GM21786 (cell line): ENCODE results near the gene ZNF687.

Experiments
- ATAC-seq: cut with Tn5 transposase; IDR thresholded peaks from one replicate; pipeline ENCODE4 v1.9.1; 2021; ENCODE audit not compliant: unreplicated experiment

The ZNF687 gene, protein sequence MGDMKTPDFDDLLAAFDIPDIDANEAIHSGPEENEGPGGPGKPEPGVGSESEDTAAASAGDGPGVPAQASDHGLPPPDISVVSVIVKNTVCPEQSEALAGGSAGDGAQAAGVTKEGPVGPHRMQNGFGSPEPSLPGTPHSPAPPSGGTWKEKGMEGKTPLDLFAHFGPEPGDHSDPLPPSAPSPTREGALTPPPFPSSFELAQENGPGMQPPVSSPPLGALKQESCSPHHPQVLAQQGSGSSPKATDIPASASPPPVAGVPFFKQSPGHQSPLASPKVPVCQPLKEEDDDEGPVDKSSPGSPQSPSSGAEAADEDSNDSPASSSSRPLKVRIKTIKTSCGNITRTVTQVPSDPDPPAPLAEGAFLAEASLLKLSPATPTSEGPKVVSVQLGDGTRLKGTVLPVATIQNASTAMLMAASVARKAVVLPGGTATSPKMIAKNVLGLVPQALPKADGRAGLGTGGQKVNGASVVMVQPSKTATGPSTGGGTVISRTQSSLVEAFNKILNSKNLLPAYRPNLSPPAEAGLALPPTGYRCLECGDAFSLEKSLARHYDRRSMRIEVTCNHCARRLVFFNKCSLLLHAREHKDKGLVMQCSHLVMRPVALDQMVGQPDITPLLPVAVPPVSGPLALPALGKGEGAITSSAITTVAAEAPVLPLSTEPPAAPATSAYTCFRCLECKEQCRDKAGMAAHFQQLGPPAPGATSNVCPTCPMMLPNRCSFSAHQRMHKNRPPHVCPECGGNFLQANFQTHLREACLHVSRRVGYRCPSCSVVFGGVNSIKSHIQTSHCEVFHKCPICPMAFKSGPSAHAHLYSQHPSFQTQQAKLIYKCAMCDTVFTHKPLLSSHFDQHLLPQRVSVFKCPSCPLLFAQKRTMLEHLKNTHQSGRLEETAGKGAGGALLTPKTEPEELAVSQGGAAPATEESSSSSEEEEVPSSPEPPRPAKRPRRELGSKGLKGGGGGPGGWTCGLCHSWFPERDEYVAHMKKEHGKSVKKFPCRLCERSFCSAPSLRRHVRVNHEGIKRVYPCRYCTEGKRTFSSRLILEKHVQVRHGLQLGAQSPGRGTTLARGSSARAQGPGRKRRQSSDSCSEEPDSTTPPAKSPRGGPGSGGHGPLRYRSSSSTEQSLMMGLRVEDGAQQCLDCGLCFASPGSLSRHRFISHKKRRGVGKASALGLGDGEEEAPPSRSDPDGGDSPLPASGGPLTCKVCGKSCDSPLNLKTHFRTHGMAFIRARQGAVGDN

DNA sequence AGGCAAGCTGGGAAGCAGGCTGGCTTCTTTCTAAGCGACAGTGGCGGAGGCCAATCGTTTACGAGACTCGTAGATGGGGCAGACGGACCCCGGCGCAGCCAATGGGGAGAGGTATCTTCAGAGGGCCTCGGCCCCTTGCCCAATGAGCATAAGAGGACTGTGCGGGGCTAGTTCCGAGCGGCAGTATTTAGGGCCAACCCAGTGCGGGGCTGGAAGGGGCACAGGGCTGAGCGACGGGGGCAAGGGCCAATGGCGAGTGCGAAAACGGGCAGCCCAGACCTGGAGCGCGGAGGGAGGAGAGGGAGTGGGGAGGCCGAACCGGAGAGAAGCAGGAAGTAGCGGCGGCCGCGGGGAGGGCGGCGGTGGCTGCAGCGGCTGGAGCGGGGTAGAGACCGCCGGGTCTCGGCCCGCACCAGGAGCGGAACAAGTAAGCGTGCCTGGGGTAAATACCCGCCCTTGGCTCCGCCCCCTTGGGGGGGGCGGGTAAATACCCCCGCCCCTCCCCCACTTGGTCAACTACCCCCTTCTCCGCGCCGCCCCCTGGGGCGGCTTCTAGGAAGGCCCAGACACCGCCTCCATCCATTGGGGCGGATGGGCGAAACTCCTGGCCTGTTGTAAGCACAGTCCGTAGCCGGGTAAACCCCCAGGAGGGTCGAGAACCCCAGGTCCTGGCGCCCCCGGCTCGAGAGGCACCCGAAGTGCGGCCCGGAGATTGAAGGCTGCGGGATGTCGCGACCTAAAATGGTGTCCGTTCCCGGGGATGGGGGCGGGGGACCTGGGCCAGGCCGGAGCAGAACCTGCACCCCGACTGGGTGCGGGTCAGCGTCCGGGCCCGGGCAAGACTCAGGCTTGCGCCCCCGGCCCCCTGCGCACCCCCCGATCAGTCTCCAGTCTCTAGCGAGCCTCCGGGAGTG lies at the start of gene ZNF687:
Gene ZNF687, plus strand, starts transcription at position 331 of the 914 bp plus-strand sequence. CDS start 3,993 bp downstream, outside the sequence.
- peak; percentile 90 for ATAC-seq

DNA sequence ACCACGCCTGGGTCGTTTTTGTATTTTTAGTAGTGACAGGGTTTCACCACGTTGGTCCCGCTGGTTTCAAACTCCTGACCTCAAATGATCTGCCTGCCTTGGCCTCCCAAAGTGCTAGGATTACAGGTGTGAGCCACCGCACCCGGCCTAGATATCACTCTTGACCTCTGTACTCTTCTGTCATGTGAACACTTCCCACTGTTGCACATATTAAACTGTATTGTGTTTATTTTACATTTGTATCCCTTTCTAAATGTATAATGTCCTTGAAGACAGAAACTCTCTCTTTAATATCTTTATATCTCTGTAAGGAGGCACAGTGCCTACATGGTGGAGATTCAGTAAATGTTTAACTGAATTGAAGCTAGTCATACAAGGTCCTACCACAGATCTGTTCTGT lies 46.9 kb upstream of the ZNF687 start:
- ATAC-seq: no peak

DNA sequence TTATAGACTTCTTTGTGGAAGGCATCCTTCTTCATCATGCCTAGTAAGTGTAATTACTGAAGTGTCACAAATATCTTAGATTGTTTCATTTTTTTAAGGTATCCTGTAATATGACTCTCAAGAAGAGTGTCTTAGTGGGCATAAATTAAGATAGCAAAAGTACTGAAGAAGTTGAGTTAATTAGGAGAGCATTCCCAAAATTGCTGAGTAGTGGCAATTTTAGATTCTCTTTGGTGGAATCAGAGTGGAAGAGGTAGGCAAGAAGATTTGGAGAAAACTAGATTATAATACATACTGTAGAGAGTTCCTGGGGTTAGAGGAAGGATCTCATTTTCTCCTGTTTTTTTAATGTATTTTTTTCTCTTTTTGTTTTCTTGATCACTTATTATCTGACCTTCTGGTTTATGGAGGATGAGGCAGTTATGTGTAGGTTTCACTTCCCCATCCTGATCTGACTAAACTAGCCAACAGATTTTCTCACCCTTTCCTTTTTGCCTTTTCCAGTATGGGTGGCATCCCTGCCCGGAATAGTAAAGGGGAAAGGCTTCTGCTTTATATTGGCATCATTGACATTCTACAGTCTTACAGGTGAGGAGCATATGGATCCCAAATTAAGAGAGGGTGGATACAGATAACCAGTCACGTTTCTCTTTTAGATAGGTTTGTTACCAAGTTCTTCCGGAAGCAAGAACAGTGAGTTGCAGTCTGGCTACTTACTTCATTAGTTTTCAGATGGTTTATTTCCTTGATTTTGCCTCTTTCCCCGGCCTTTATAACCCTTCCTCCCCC lies 44.2 kb upstream of the ZNF687 start:
- no peak for ATAC-seq

DNA sequence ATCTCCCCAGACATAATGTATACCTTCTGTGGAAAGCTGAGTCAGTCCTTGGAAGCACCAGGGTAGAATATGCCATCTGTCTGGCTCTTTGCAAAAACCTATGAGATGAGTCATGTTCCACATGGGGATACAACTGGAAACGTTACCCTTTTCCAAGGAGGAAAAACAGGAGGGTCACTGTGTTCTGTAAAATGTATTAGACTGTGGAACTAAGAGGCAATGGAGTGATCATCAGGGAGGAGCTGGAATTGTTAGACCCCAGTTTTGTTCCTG lies 43.7 kb upstream of the ZNF687 start:
- ATAC-seq: no peak

DNA sequence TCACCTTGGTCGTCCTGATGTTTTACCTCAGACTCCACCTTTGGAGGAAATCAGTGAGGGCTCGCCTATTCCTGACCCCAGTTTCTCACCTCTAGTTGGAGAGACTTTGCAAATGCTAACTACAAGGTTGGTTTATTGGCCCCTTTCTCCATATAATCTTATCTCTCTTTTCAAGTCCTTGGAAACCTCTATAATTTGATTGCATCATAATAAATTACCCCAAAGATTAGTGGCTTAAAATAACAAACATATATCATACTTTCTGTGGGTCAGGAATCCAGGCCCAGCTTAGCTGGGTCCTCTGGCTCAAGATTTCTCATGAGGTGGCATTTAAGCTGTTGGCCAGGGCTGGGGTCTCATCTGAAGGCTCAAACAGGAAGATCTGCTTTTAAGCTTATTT lies 39.7 kb upstream of the ZNF687 start:
- no peak for ATAC-seq

DNA sequence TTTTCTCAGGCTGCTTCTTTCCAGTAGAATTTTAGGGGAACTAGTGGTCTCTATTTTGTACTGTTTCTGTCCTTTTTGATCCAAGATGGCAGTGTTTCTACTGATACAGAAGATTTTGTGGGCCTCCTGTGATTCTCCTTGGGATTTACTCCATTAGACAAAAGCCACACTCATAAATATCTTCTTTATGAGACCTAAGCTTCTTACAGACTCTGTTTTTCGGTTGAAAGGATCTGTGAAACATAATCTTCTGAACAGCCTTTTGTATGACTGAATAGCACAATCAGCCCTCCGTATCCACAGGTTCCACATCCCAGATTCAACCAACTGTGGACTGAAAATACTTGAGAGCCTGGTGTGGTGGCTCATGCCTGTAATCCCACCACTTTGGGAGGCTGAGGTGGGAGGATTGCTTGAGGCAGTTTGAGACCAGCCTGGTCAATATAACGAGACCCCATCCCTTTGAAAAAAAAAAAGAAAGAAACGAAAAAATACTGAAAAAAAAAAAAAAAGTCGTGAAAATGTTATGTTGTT lies 38.3 kb upstream of the ZNF687 start:
- ATAC-seq: no peak

DNA sequence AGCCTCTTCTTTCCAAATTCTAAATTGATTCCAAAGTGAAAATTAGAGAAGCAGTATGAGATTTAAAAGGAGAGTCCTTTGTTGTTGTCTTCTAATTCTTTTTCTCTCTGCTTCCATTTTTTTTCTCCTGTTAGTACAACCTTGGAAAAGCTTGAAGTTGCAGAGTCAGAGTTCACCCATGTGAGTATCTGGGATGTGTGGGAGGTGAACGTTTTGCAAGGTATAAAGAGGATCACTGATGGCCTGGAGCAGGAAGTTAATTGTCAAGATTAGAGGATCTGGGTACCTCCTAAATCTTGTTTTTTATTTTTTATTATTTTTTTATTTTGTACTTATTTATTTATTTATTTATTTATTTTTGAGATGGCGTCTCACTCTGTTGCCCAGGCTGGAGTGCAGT lies 35.3 kb upstream of the ZNF687 start:
- no peak for ATAC-seq

DNA sequence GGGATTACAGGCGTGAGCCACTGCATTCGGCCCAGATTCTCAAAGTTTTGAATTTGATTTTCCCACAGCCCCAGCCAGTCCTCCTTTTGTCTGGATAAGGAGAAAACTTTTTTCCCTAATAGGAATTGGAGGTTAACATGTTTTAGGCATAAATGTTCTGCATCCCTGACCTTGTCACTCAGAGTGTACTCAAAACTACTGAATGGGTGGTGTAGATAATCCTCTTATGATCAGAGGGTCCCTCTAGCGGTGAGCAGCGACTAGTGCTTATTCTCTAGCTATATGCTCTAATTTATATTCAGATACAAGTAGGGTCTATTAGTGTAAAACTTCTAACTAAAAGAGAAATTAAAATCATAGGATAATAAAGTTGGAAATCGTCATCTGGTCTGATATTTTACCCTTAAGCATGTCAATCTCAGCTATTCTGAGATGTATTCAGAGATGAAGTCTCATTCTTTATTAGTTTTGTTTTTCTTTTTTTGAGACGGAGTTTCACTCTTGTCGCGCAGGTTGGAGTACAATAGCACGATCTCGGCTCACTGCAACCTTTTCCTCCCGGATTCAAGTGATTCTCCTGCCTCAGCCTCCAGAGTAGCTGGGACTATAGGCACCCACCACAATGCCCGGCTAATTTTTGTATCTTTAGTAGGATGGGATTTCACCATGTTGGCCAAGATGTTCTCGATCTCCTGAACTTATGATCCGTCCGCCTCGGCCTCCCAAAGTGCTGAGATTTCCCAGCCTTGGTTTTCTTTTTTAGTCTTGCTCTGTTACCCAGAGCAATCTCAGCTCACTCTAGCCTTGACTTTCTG lies 30.2 kb upstream of the ZNF687 start:
- ATAC-seq: peak; percentile 40

DNA sequence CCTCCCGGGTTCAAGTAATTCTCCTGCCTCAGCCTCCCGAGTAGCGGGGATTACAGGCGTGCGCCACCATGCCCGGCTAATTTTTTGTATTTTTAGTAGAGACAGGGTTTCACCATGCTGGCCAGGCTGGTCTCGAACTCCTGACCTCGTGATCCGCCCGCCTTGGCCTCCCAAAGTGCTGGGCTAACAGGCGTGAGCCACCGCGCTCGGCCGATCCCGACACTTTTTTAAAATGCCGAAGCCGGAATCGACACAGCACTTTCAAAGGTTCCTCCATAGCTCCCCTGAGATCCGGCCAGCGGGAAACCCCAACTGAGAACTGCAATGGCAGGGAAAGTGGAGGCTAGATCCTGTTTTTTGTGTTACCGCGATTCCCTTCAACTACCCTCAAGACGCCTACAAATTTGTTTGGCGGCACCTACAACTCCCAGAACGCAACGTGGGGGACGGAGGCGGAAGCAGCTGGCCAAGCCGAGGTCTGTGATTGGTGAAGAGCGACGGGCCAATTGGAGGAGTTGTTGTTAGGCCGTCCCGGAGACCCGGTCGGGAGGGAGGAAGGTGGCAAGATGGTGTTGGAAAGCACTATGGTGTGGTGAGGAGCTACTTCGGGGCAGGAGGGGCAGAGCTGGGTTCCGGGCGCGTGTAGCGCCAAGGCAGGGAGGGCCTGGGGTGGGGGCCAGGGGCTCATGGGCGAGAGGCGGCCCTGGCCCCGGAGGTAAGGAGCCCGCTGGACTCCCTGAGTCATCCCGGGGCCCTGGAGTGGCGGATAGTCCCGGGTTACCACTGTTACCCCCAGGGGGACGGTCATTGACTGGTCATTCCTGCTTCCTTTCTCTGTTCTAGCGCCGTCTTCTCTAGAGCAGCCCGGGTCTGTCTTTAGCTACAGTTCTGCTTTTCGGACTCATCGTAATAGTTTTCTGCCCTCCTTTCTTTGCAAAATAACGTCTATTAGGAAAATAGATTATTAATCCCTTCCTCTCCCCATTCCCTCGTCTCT lies 27.6 kb upstream of the ZNF687 start, which contains the start of gene PSMD4:
Gene PSMD4, plus strand, starts transcription at position 518 of the 997 bp plus-strand sequence. Its CDS starts 49 bp downstream, at position 567.
- ATAC-seq: peak; percentile 94

DNA sequence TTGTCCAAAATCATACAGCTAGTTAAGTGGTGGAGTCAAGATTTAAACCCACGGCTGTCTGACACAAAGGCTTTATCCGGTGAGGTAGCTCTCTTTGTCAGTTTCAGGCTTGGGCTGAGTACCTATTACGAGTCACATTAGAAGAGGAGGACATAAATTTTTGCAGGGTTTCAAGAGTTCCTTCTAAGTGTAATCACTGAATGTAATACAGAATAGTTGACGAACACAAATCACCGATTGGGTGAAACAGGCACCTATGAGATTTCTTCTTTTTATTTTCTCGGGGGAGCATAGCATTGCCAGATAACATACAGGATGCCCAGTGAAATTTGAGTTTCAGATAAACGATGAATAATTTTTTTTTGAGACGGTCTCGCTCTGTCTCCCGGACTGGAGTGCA lies 26.7 kb upstream of the ZNF687 start:
- ATAC-seq: no peak

DNA sequence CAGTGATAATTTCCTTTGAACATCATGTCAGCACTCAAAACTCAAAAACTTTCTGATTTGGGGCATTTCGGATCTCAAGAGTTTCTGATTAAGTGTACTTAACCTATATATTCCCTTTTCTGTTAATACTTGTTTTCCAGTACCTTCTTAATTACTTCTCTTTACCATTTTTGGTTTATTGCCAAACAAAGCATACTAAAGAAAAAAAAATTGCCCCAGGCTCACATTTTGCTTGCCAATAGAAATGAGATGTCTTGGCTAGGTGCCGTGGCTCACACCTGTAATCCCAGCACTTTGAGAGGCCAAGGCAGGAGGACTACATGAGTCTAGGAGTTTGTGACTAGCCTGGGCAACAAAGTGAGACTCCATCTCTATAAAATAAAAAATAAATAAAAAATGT lies 22.7 kb upstream of the ZNF687 start:
- ATAC-seq: no peak

DNA sequence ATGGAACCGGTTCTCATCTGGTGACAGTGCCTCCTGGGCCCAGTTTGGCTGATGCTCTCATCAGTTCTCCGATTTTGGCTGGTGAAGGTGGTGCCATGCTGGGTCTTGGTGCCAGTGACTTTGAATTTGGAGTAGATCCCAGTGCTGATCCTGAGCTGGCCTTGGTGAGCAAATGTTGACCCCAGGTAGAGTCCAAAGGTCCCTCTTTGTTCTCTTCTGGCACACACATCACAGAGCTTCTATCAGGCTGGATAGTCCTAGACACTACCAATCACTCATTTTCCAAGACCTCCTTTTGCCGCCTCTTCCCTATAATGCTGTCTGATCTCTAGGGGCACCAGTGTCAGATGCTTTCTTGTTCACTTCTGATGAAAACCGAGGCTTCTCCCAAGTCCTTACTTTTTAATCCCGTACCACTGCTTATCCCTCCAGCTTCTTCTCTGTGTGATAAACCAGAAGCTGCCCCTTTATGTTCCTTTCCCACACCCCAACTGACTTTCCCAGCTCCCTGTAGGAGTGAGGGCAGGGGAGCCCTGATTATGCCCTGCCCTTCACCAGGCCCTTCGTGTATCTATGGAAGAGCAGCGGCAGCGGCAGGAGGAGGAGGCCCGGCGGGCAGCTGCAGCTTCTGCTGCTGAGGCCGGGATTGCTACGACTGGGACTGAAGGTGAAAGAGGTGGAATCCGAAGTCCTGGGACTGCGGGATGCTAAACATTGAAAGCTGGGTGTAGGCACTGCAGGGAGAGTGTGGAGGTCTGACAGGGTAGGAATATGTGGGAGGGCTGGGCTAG lies 16.5 kb upstream of the ZNF687 start:
- no peak for ATAC-seq

DNA sequence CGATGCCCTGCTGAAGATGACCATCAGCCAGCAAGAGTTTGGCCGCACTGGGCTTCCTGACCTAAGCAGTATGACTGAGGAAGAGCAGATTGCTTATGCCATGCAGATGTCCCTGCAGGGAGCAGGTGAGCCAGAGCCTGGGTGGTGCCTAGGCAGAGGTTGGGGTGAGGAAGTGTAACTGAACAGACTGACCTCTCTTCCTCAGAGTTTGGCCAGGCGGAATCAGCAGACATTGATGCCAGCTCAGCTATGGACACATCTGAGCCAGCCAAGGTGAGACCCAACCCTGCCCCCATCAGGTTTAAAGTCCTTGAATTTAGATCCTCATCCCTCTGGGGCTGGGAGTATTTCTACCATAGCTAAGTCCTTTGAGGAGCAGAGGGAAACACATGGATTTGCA lies 15.8 kb upstream of the ZNF687 start:
- no peak for ATAC-seq

DNA sequence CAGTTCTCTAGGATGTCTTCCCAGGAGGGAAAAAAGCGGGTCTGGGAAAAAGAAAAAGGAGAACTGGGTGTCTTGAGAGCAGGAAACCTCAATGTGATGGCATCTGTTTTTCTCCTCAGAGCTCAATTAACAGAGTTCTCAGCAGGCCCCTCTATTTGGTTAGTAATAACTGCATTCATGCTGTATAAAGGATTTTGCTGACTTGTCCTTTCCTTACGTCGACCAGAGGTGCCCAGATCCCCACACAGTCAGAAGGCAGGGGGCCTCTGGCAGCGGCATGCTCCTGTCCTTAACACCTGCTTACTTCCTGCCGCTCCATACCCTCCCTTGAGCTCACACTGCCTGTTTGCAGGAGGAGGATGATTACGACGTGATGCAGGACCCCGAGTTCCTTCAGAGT lies 15.3 kb upstream of the ZNF687 start:
- ATAC-seq: no peak

DNA sequence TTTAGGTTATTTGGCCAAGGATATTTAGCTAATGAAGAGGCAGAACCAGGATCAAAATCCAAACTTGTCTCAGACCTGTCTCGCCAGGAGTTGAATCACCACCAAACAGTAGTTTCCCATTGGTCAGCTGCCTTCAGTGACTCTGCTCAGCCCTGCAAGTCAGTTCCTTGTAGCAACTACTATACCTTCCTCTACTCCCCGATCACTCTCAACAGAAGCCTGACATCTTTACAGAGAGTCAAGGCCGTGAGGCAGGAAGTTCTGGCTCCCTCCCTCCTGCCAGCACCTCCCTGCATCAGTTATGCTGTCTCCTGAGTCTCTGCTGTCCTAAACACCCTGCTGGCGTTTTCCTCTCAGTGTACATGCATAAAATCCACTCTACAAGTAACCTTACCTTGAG lies 14.3 kb upstream of the ZNF687 start:
- no peak for ATAC-seq

DNA sequence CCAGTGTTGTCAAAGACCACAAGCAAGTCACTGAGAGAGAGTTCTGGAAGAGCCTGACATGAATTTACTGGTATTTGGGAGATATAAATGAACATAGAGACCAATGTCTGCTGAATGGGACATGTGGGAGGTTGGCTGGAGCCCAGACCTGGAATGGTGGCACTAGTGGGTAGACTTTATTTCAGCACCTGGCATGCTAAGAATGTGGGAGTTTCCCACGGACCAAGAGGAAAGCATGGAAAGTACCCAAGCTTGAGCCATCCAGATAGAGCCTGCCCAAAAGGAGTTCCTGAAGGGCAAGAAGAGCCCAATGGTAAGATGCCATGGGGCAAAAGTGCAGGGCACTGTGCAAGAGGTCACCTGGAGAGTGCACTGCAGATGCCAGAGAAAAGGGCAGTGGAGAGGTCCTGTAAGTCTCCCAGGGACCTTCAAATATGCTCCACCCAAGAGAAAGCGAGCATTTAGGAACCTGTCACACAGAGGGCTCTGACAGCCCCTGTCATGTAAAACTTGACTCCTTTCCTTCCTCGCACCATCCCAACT lies 8.1 kb upstream of the ZNF687 start:
- no peak for ATAC-seq
